ENCODE results near the gene MOB3B.
A peak's percentile ranks its signal among the peaks of the same experiment; 100 is the strongest.

MOB3B gene

DNA sequence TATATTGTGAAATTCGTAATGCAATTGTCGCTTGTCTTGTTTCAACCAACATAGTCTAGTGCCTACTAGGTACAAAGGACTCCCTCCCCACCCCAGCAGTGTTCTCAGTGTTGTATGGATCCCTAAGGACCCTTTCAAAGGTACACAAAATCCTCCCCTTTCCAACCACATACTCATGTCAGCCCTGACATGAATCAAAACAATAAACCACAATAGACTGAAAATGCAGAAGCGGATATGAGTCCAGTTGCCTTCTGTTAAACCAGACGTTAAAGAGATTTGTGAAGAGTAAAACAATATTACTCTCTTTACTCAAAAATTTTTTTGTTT lies 87.9 kb downstream of the MOB3B start:
- no peaks in the 10 kb centered on the region for H3K9me3 Mint-ChIP-seq
- H3K27ac Mint-ChIP-seq: peak overlapping the region; percentile 85
- no peaks in the 10 kb centered on the region for H3K27me3 Mint-ChIP-seq
- H3K36me3 Mint-ChIP-seq (ENCODE audit: low read depth): no peaks in the 10 kb centered on the region
- no peak overlapping the region for H3K4me3 Mint-ChIP-seq
- peaks cover 28% of the 10 kb centered on the region for H3K4me1 Mint-ChIP-seq (ENCODE audit: low read depth)

DNA sequence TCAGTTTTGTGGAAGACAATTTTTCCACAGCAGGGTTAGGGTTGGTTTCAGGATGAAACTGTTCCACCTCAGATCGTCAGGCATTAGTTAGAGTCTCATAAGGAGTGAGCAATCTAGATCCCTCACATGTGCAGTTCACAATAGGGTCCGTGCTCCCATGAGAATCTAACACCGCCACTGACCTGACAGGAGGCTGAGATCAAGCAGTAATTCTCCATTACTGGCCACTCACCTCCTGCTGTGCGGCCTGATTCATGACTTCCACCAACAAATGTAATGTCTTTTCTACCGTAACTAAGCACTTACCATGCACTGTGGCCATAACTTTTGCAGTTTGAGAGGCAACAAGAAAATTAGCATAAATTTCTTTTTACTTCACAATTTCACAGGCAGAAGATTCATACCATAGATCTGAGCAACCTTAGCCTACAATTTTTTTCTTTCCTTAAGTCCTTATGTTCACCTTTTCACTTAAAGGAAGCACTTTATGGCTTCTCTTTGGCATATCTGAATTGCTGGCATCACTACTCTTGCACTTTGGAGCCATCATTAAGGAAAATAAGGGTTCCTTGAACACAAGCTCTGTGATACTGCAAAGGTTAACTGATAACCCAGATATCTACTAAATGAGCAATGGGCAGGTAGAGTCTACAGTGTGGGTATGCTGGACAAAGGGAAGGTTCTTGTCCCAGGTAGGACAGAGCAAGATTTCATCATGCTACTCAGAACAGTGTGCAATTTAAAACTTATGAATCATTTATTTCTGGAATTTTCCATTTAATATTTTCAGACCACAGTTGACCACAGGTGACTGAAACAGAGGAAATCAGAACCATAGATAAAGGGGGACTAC lies 88.5 kb downstream of the MOB3B start:
- Mint-ChIP-seq H3K4me1 (ENCODE audit: low read depth) (peaks cover 28% of the 10 kb centered on the region), H3K27me3 (no peaks in the 10 kb centered on the region), H3K4me3 (no peak overlapping the region), H3K36me3 (ENCODE audit: low read depth) (no peaks in the 10 kb centered on the region), H3K9me3 (no peaks in the 10 kb centered on the region), H3K27ac (peak overlapping the region; percentile 75)

DNA sequence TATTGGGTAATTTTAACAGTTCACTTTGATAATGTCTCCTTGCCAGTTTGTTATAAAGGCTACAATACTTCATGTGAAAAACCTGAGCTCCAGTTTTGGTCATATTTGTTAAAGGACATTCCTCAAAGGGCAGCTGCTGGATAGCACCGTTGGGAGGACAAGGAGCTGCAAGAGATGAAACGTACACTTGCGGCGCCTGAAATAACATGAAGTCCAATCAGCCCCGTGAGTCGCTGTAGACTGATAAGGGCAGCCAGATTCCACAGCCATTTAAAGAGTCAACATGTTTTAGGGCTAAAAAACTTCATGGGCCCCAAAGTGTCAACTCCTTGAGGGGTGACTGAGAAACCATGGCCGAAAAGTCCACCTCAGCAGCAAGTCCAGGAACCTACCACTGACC lies 91.1 kb downstream of the MOB3B start:
- Mint-ChIP-seq H3K4me3 (no peak overlapping the region), H3K27ac (no peak overlapping the region), H3K9me3 (no peaks in the 10 kb centered on the region), H3K27me3 (no peaks in the 10 kb centered on the region), H3K4me1 (ENCODE audit: low read depth) (peaks cover 28% of the 10 kb centered on the region), H3K36me3 (ENCODE audit: low read depth) (no peaks in the 10 kb centered on the region)

DNA sequence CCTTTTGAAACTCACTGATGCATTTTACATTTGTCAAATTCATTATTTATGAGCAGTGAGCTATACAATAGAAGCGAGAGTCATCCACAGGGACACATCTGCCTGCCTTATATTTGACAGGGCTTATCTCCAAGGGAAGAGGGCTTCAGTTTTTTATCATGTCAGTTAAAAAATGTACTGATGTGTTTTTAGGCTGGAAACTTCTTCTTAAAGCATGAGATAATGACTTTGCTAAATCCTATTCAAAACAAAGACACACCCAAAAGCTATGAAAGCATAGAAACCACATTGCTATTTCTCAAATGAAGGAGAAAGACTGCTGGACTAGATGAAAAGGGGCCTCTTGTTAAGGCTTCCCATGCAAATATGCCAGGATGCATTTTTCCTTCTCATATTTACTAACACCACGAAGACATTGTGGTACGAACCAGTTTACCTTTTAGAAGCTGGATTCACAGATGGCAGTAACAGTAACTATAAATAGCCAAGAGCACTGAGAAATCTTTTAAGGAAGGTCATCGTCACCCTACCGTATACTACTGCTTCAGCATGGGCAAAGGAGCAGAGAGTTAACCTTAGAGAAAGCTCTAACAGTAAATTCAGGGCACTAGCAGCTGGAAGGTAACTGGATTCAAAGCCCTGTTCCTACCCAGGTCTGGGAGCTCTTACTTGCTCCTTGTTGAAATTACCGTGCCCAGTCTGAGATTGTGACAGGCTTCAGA lies 91.8 kb downstream of the MOB3B start:
- H3K4me3 Mint-ChIP-seq: no peak overlapping the region

DNA sequence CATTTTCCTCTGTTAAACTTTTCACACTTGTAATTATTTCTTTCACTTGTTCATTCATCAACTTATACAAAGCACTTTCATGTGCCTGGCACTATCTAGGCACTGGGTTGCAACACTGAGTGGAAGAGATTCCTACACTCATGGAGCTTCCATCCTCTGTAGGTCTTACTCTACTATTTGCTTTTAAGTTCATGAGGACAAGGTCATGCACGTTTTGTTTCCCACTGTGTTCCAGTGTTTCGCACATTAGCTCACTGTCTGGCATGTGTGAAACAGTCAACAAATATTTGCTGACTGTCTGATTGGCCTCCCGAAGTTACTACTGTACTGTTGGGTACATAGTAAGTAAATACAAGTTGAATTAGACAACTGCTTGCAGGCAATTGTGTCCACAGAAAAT lies 93.4 kb downstream of the MOB3B start:
- Mint-ChIP-seq H3K4me3 (no peak overlapping the region), H3K27ac (no peak overlapping the region), H3K9me3 (no peaks in the 10 kb centered on the region), H3K27me3 (no peaks in the 10 kb centered on the region), H3K36me3 (ENCODE audit: low read depth) (no peaks in the 10 kb centered on the region), H3K4me1 (ENCODE audit: low read depth) (peaks cover 21% of the 10 kb centered on the region)

More for the DNA sequence above, 91.8 kb downstream of the MOB3B start:
- no peaks in the 10 kb centered on the region for H3K9me3 Mint-ChIP-seq
- H3K36me3 Mint-ChIP-seq (ENCODE audit: low read depth): no peaks in the 10 kb centered on the region
- H3K4me1 Mint-ChIP-seq (ENCODE audit: low read depth): peaks cover 22% of the 10 kb centered on the region
- no peaks in the 10 kb centered on the region for H3K27me3 Mint-ChIP-seq
- H3K27ac Mint-ChIP-seq: no peak overlapping the region

DNA sequence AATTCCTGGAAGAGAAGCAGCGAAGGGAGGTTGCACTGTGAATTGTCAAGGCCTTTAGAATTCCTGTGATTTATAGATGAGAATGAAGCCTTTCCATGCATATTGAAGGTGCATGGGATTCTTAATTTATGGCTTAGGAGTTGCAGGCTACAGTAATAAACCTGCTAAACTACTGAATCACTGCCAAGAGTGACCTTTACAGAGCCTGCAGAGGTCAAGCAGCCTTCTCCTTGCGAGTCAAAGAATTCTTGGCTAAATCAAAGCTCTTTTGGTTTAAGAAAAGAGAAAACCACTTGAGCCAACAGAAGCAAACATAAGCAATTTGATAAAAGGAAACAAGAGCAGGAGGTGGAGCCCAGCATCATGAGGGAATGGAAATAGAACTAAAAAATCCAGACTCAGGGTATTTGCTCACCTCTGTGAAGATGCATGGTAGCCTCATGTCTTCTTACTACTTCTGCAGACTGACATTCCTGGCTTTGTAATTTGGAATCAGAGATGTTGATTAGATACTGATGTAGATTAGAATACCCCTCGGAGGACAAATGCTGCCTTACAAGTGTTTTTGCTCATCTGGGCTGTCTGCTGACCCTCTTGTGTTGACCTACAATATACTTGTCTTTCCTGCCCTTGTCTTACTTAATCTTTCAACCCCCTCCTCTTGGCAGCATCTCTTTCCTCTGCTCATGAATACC lies 95.8 kb downstream of the MOB3B start:
- Mint-ChIP-seq H3K27ac (no peak overlapping the region), H3K4me3 (no peak overlapping the region)

DNA sequence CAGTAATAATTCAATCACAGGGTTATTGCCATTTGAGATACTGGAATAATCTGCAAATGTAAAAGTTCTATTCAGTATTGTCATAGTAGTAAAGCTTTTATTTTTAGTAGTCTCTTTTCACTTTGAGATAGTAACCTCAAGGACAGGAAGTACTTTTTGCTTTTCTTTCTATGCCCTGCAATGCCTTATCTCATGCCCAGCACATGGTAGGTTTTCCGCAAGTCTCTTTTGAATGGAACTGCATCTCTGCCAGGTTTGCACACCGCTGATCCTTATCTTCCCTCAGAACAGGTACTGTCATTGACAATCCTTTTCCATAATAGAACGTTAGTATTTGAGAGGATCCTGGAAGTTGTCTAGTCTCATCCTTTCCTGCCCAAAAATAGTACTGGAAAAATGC lies 97.3 kb downstream of the MOB3B start:
- Mint-ChIP-seq H3K9me3 (no peaks in the 10 kb centered on the region), H3K4me1 (ENCODE audit: low read depth) (peaks cover 13% of the 10 kb centered on the region), H3K4me3 (no peak overlapping the region), H3K36me3 (ENCODE audit: low read depth) (no peaks in the 10 kb centered on the region), H3K27me3 (no peaks in the 10 kb centered on the region), H3K27ac (no peak overlapping the region)

More for the DNA sequence above, 95.8 kb downstream of the MOB3B start:
- Mint-ChIP-seq H3K9me3 (no peaks in the 10 kb centered on the region), H3K4me1 (ENCODE audit: low read depth) (peaks cover 13% of the 10 kb centered on the region), H3K36me3 (ENCODE audit: low read depth) (no peaks in the 10 kb centered on the region), H3K27me3 (no peaks in the 10 kb centered on the region)

DNA sequence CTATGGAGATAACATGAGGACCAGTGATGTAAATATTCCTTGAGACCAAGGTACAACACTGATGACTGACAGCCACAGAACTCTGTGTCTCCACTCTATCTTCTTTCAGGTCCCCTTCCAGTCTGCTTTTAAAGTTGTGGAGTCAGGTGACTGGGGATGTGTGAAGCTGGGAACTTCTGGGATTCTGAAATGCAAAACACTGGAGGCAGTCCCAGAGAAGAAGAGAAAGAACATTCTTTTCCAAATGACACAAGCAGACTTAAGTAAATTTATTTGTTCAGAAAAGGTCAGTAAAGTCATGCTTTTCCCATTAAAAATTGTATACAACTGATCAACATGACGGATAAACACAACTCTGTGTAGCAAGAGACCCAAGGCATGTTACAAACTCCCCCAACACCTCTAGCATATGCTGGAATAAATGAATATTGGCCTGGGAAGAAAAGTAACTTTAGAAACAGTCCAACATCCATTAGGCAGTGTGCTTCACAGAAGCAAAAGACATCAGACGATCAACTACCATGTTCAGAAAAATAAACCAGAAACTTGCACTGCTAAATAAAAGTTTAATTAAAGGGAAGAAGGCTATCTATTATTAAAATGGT lies 98.0 kb downstream of the MOB3B start:
- Mint-ChIP-seq H3K4me3 (no peak overlapping the region), H3K36me3 (ENCODE audit: low read depth) (no peaks in the 10 kb centered on the region)

DNA sequence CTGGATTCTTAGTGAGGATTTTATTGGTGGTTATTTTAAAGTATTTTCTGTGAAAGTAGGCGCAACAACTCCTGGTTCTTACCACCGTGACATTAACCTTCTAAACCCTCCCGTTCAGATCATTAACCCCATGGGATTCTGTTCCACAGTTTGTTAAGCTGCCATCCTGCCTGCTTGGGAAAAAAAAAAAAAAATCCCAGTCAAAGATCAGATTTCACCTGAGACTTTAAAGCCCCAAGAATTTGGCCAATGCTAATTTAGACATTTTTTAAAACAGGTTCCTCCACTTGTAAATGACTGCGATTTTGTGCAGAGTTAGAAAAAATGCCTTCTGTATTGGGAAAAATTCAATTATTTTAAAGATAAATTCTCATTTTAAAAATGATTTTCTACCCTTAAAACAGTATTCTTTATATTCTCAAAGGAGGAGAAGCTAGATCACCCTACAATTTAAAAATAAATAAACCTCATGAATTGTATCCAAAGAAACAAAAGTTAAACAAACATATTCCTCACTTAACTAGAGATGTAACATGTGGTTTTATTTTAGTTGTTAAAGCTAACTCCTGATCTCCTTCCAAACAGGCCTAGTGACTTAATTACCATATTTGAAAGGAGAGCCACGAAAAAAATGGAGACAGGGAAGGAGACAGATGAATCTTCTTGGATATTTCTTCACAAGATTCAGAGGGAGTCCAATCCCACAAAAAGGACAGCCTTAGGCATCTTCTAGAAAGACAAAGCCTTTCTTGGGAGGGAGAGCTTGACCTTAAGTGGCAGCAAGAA lies 98.7 kb downstream of the MOB3B start:
- Mint-ChIP-seq H3K9me3 (no peaks in the 10 kb centered on the region), H3K36me3 (ENCODE audit: low read depth) (no peaks in the 10 kb centered on the region), H3K27ac (no peak overlapping the region), H3K4me3 (no peak overlapping the region), H3K27me3 (no peaks in the 10 kb centered on the region), H3K4me1 (ENCODE audit: low read depth) (peaks cover 13% of the 10 kb centered on the region)

More for the DNA sequence above, 98.0 kb downstream of the MOB3B start:
- H3K27ac Mint-ChIP-seq: no peak overlapping the region
- H3K9me3 Mint-ChIP-seq: no peaks in the 10 kb centered on the region
- peaks cover 13% of the 10 kb centered on the region for H3K4me1 Mint-ChIP-seq (ENCODE audit: low read depth)
- H3K27me3 Mint-ChIP-seq: no peaks in the 10 kb centered on the region

DNA sequence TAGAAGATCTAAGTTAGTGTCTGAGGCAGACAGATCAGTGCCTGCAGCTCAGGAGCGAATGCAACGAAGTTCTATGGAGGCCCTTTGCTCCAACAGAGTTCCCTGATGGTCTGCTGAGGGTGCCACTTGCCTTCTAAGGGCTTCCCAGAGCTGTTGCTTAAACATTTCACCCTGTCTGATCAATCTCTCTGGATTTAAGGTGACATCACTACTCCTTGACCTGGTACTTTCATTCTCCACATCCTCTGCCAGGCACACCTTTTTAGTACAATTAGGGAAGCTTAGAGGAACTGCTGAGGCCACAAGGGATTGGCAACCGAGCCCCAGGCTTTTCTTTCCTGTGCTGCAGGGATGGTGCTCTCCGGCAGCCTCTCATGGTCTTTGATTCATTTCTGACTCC lies 99.7 kb downstream of the MOB3B start:
- H3K36me3 Mint-ChIP-seq (ENCODE audit: low read depth): no peaks in the 10 kb centered on the region
- H3K4me3 Mint-ChIP-seq: no peak overlapping the region
- H3K27ac Mint-ChIP-seq: no peak overlapping the region
- H3K27me3 Mint-ChIP-seq: no peaks in the 10 kb centered on the region
- no peaks in the 10 kb centered on the region for H3K9me3 Mint-ChIP-seq
- peaks cover 13% of the 10 kb centered on the region for H3K4me1 Mint-ChIP-seq (ENCODE audit: low read depth)

DNA sequence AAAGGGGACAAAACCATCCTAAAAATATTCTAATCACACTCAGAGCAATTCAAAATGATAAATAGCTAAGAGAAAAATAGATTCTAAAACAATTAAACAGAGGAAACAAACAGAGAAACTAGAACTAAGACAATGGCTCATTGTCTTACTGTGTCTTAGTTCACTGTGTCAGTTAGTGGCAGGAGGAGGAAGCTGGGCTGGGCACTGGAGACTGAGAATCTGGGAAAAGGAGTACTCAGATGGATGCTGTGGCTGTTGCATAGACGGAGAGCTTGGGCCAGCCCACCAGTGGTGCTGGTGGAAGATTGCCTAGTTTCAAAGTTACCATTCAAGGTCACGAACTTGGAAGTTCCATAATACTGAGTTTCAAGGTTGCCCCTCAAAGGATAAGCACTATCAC lies 100.2 kb downstream of the MOB3B start:
- Mint-ChIP-seq H3K4me1 (ENCODE audit: low read depth) (peaks cover 13% of the 10 kb centered on the region), H3K36me3 (ENCODE audit: low read depth) (no peaks in the 10 kb centered on the region), H3K27ac (no peak overlapping the region), H3K4me3 (no peak overlapping the region), H3K27me3 (no peaks in the 10 kb centered on the region), H3K9me3 (no peaks in the 10 kb centered on the region)

DNA sequence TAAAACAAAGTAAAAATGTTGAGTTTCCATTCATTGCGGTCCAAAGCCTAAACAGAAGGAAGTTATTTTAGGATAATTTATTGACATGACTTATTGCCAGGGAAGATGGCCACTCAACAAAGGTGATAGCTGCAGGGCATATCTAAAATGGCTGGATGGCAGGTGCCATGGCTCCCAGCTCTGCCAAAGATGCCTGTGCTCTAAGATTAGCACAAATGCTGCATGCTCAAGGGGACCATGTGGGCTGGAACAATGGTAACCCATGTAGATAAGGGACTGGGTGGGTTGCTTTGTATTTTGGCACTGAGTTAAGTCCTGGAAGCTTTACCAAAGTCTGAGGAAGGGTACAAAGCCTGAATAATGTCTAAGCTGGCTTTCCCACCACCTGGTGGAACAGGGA lies 101.1 kb downstream of the MOB3B start:
- Mint-ChIP-seq H3K27ac (no peak overlapping the region), H3K9me3 (no peaks in the 10 kb centered on the region), H3K4me3 (no peak overlapping the region), H3K36me3 (ENCODE audit: low read depth) (no peaks in the 10 kb centered on the region), H3K27me3 (no peaks in the 10 kb centered on the region), H3K4me1 (ENCODE audit: low read depth) (peaks cover 13% of the 10 kb centered on the region)

DNA sequence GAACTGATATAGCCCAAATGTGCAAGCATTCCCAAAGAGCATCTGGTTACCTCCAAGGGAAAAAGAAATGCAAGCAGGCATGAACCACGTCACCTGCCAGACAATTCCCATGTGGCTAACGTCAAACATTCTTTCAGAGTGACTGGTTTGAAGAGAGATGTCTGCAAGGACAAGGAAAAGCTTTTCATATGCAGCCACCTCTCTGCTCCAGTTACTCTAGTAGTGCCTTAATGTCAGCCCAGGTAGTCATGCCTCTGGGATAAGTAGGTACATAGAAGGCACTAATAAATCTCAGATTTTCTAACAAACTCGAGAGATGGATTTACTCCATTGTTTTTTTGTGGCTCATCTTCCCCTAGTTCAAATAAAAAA lies 102.4 kb downstream of the MOB3B start:
- H3K9me3 Mint-ChIP-seq: no peaks in the 10 kb centered on the region
- H3K27ac Mint-ChIP-seq: no peak overlapping the region
- no peaks in the 10 kb centered on the region for H3K36me3 Mint-ChIP-seq (ENCODE audit: low read depth)
- no peak overlapping the region for H3K4me3 Mint-ChIP-seq
- no peaks in the 10 kb centered on the region for H3K27me3 Mint-ChIP-seq
- H3K4me1 Mint-ChIP-seq (ENCODE audit: low read depth): peaks cover 9% of the 10 kb centered on the region

DNA sequence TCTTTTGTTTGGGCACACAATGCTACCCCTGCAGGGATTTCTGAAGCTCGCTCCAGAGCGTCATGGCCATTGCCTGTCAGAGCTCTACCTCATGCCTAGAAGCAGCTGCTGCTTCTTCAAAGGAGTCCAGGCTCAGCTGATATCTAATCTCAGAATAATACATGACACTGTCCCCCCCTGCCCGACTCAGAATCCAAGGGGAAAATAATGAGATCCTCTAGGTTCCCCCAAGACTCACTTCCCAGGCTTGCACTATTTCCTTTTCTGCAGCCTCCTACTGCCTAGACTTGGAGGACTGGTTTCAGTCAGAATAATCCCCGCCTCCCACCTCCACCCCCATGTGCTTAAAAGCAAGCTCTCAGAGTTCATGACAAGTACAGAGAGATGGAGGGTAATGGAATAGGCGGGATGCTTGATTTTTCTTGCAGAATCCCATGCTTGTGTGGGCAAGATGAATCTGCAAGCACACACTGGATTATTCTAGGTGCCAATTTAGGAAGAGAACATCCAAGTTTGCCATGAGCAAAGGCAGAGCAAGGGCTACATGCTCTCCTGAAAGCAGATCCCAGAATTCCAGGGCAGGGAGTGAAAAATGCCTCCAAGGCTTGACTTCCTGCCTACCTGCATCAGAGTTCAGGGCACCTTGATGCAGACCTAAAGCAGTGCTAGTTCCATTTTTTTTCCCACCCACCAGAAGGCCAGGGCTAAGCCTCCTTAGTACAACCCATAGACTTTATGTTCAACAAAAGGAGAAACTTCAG lies 102.9 kb downstream of the MOB3B start:
- H3K36me3 Mint-ChIP-seq (ENCODE audit: low read depth): no peaks in the 10 kb centered on the region
- no peak overlapping the region for H3K27ac Mint-ChIP-seq
- H3K27me3 Mint-ChIP-seq: no peaks in the 10 kb centered on the region
- H3K4me1 Mint-ChIP-seq (ENCODE audit: low read depth): peaks cover 3% of the 10 kb centered on the region
- H3K4me3 Mint-ChIP-seq: no peak overlapping the region
- no peaks in the 10 kb centered on the region for H3K9me3 Mint-ChIP-seq

Measured in stimulated activated naive CD8-positive, alpha-beta T cell treated with anti-CD3 and anti-CD28 coated beads, Interleukin-15, Interleukin-2, amounts not matched to agents 100 ng/mL and 50 ng/mL, for 24 hours (primary cell).